SKM-1 treated with dmso at 0.1 percent for 144 hours (cell line): ENCODE results near the gene TAPT1.
A peak's percentile ranks its signal among the peaks of the same experiment; 100 is the strongest.

ENCODE experiments used
- DNase-seq: peaks from one replicate; lab custom pipeline; 2025; ENCODE audit not compliant: unreplicated experiment; lab: John Stamatoyannopoulos, UW

TAPT1 gene, protein sequence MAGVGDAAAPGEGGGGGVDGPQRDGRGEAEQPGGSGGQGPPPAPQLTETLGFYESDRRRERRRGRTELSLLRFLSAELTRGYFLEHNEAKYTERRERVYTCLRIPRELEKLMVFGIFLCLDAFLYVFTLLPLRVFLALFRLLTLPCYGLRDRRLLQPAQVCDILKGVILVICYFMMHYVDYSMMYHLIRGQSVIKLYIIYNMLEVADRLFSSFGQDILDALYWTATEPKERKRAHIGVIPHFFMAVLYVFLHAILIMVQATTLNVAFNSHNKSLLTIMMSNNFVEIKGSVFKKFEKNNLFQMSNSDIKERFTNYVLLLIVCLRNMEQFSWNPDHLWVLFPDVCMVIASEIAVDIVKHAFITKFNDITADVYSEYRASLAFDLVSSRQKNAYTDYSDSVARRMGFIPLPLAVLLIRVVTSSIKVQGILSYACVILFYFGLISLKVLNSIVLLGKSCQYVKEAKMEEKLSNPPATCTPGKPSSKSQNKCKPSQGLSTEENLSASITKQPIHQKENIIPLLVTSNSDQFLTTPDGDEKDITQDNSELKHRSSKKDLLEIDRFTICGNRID

DNA sequence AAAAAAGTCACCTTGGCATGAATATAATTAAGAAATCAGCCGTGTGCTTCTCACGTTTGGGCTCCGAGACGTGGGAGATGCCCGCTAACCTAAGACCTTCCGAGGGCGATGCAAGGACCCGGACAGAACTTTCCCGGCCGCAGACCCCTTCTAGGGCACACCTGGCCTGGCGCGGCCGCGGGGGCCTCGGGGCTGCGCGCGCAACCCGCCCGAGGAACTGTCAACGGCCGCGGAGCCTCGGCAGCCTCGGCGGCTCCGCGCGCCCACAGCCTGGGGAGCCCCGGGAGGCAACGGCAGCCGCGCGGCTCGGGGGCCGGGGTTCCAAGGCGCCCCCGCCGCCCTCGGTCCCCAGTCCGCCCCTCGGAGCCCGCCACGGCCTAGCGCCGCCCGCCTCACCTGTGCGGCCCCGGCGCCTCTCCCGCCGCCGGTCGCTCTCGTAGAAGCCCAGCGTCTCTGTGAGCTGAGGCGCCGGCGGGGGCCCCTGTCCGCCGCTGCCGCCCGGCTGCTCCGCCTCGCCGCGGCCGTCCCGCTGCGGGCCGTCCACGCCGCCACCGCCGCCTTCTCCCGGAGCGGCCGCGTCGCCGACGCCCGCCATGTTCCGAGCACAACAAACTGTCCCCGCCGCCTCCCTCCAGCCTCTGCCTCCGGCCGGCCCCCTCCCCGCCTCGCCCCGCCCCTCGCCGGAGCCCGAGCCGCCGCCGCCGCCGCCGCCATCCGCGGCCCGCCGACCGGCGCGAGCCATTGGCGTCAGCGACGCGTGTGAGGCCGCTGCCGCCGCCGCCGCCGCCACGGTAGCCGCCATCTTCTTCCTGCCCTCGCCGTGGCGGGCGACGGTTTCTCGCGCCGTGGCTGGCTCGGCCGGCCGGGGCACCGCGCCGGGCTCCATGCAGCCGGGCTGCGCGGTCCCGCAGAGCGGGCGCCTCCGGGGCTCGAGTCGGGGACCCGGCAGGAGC, at the start of gene TAPT1:
TAPT1 (minus strand) TSS at position 609 of the 953 bp plus-strand sequence; CDS start at position 595, 14 bp downstream.
- peak; percentile 36 for DNase-seq

DNA sequence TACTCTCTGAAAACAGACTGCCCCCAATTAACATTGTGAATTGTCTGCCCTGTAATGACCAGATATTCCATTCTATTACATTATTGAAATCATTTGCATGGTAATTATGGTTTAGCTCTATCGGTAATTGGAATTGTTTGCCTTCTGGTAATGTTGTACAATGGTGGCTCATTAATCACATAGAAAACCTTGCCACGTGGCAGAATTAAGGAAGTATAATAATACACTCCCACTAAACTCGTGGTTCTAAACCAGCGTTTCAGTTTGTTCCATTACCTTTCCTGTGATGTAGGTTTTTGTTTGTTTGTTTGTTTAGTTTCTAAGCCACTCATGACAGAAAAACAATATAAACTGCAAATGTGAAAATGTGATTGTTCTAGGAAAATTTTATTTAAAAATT, 45.1 kb upstream of the TAPT1 start:
- DNase-seq = no peak

DNA sequence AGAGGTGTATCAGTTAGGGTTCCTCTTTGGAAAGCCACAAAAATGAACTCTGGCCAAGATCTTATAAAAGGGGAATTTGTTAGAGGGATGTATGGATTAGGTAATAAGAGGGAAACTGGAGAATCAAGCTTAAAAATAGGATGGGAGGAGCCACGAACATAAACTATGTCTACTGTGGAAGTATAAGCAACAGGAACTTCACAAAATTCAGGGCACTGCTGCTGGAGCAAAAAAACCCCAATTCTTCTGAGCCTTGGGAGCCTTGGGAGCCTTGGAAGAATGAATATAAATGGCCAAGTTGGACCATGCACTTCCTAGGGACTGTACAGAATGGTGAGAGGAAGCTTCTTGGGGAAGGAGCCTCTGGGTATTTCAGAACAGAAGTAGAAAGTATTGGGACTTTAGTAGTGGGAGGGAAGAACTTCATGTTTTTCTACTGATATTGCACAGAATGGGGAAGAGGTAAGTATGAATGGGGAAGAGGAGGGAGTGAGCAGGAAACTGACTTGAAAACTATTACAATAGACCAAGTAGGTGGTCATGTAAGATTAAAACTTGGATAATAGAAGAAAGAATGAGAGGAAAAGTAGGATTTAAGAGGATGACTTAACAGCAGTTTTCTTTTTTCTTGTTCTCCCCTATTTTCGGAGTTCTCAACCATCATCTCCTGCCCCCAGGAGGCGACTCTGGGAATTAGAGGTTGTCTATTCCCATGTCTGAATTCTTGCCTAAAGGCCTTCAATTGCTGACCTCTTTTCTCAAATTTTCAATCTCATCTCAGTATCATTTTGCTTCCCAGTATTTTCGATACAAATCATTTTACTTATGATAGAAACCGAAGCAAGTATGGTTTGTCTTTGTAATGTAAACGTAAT, 44.4 kb upstream of the TAPT1 start:
- peak; percentile 63 for DNase-seq

DNA sequence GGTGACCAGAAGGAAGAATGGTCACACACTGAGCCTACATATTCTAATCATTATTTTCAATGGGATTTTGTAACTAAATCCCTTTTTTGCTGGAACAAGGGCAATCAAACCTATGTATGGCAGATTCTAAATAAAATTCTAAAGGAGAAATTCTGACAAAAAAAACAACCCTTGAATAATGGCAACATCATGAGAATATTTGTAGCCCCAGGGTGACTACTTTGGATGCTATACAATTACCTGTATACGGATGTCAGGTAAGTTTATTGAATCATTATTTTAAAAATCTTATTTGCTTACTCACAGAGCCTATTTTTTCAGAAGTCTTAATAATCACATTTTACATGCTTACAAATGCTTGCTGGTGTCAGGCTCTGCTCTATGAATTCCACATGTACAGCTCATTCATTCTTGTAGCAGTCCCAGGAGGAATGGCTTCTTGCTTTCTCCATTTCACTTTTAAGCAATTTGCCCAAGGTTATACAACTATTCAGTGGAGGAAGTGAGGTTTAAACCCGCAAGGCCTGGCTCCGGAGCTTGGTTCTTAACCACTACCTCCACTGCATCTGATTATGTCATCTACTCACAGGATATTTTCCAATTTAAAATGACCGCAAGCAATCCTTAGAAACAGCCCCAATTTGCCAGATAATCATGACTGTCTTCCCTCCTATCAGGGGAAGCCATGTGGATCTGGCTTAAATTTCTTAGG, 43.6 kb upstream of the TAPT1 start:
- peak; percentile 89 for DNase-seq

DNA sequence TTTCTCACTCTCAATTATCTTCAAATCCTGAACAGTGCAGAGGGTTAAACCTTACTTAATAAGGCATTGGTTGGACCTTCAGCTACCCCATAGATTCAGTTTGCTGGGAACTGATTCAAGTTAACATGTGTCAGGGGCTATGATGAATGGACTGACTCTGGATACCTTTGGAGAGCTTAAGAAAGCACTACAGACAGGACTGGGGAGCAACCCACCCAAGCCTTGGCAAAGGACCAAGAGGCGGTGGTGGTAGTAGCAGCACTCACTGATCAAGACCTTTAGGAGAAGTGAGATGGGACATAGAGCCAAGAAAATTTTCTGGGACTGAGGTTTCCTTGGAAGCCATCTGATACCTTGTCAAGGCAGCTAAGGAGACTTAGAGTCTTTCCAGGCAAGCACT, 43.0 kb upstream of the TAPT1 start:
- no peak for DNase-seq

DNA sequence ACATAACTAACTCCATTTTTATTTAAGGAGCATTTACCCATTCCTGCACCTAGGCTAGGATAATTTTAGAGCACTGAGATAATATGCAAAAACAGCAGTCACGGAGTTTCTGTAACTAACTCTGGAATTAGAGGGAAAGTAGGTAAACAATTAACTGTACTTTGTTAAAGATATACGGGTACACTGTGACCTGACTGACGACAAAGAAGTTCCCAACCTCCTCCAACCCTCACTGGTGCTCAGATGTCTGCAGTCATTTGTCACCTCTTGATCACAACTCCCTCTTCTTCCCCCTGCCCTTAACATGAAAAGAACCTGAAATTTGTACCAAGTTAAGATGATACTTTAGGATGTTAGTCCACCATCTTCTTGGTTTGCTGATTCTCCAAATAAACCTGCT, 42.0 kb upstream of the TAPT1 start:
- DNase-seq = no peak

DNA sequence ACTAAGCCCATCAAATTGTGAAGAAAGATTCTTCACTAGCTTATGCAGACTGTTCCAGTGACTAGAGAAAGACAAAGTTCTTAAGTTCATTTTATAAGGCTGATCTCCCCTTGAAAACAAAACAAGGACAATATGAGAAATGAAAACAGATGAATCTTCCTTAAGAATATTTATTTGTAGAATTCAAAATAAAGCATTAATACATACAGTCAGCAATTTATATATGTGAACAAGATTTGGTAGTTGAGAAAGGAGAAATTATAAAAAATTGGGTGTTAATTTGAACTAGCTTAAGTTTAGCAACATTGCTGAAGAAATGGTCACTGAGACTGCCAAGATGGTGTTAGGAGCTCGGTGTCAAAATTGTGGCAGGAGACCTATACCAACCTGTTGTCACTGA, 41.4 kb upstream of the TAPT1 start:
- DNase-seq = no peak

DNA sequence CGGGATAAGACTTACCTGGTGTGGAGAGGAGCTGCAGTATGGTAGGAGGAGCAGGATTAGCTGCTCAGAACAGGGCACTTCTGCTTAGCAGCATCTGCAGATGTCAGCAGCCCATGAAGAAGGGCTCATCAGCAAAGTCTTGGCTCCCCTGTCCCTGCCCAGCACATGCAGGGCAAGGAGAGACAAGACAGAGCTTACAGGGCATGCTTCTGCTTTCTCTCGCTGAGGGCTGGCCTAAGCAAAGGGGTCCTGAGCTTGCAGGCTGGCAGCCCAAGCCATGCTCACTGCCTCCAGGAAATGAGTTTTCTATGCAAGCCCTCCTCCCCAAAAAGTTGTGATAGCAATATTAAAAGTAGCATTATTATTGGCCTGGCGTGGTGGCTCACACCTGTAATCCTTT, 39.5 kb upstream of the TAPT1 start:
- DNase-seq = no peak

DNA sequence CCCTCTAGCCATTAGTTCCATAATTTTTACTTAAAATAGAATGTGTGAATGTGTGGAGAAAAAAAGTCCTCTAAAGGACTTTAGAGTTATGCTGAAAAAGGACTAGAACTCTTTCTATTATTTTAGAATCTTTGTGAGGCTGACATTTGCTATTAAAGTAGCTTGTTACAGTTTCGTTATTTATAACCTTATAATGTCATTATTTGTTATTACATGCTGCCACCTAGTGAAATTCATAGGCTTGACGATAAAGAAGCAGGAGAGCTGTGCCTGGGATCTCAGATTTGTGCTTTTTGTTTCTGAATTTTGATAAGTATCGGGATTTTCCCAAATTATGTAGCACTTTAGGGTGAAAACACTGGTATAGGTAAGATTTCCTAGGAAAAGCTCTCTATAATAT, 38.5 kb upstream of the TAPT1 start:
- DNase-seq = peak; percentile 5

DNA sequence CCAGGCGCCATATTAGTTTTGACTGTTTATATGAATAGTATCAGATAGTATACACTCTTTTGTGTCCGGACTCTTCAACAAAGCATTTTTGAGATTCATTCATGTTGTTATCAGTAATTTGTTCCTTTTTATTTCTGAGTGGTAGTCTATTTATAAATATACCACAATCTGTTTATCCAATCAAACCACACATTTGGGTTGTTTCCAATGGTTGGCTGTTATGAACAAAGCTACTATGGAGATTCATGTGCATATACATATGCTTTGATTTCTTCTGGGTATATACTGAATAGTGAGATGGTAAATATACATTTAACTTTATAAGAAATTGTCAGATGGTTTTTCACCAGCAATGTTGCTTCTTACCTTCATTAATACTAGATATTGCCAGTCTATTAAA, 36.8 kb upstream of the TAPT1 start:
- DNase-seq = no peak

DNA sequence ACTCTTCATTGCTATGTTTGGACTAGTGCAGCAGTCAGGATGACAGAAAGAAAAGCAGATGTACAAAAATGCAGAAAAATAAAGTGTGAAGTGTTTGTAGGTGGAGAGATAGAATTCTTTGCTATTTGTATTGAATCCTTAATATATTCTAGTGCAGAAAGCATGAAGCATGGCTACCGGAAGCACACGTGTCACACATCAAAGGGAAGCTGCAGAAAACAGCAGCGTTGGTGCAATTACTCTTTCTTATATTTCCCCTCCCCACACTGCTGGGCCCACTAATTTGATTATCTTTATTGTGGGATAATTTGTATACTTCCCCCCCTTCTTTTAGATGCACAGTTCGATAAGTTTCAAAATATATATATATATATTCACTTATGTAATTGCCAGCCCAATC, 35.9 kb upstream of the TAPT1 start:
- no peak for DNase-seq

DNA sequence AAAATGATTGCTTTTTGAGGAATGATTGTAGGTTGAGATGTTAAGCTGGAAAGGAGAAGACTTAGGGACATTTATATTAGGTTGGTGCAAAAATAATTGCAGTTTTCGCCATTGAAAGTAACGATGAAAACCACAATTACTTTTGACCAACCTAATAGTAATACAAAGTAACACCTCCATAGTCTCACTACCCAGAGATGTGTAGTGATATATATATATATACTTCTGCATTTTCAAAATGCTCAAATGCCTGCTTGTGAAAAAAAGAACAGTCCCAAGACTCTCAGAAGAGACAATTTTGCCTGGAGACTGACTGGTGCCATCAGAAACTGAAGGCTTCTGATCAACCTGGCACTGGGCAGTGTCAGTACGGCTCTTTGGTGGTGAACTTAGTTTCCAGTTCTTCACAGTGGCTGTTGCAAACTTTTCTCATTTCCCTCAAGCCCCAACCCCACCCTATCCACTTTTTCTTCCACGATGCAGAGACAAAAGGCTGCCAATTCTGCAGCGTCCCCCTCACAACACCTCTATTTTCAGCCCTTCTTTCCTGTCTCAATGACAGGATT, 35.1 kb upstream of the TAPT1 start:
- no peak for DNase-seq

DNA sequence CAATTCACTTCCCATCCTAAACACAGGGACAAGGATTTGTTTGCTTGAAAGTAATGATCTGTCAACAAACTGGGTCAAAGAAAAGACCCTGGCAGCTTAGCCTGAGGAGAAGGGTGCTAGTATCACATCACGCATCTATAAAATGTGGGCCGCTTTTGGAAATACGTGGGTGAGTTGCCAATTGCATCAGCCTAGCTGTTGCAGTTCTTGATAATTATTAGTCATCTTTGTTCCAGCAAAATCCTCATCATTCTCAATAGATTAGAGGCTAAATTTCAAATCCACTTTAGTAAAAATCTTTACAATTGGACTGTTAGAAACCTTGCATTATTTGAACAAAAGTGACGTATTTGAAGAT, 33.6 kb upstream of the TAPT1 start:
- DNase-seq = no peak

DNA sequence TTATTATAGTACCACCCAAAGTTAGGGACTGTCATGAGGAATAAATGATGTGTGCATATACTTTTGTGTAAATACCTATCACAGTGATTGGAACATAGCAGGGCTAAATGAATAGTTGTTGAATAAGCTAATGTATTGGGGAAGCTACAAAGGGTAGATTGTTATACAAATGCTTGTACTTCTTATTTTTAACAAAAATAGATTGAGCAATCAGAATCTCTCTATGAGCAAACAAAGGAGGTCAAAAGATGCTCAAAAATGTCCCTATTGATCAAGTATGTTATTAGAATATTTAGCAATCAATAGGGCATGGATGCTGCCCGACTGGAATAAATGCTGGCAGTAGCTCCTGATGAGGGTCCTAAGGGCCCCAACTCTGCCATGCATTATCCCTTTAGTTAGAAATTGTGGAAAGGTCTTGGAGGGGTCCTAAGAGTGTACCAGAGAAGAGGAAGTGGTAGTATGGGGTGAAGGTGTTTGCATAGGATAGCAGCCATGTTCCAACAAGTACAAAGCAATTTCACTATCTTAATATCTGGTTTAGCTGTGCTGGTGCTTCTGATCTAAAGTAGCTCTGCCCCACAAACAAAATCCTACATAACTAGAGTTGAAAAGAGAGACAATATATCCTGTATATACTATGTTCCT, 33.1 kb upstream of the TAPT1 start:
- DNase-seq = no peak

DNA sequence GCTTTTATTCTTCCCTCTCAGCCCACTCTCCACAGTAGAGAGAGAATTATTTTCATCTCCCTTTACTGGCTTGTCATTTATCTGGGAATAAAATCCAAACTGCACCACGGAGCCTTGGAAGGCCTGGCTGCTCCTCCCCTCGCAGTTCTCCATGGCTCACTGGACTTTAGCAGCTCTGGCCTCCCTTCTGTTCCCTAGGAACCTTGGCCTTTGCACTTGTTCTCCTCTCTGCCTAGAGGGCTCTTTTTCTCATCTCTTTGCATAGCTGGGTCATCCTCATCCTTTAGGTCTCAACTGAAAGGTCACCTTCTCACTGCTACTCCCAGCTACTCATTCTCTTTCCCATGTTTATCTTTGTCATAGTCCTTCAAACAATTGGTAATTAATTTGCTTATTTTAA, 31.3 kb upstream of the TAPT1 start:
- DNase-seq = no peak

DNA sequence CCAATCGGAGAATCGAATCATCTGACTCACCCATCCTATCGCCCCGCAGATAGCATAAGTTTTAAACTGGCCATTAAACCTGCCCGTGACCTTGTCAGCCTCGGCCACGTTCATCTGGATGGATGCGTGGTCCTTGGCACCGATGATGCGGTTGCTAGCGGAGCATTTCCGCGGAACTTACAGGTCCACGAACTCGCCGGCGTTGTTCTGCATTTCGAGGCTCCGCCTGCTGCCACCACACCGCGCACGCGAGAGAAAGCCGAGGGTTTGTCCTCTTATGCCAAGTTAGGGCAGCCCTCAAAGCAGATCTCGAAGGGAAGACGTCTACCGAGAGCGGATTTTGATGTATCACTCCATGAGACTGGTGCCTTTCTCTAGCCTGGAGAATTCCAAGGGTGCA, 30.1 kb upstream of the TAPT1 start:
- no peak for DNase-seq

DNA sequence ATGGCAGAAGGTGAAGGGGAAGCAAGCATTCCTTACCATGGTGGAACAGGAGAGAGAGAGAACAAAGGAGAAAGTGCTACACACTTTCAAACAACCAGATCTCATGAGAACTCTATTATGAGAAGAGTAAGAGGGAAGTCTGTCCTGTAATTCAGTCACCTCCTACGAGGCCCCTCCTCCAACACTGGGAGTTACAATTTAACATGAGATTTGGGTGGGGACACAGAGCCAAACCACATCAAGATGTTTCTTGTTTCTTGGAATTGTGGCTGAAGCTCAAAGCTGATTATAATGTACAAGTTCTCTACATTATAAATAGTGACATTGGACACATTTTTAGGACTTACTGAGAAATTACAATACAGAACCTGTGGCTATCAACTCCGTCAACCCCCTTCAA, 29.5 kb upstream of the TAPT1 start:
- no peak for DNase-seq

DNA sequence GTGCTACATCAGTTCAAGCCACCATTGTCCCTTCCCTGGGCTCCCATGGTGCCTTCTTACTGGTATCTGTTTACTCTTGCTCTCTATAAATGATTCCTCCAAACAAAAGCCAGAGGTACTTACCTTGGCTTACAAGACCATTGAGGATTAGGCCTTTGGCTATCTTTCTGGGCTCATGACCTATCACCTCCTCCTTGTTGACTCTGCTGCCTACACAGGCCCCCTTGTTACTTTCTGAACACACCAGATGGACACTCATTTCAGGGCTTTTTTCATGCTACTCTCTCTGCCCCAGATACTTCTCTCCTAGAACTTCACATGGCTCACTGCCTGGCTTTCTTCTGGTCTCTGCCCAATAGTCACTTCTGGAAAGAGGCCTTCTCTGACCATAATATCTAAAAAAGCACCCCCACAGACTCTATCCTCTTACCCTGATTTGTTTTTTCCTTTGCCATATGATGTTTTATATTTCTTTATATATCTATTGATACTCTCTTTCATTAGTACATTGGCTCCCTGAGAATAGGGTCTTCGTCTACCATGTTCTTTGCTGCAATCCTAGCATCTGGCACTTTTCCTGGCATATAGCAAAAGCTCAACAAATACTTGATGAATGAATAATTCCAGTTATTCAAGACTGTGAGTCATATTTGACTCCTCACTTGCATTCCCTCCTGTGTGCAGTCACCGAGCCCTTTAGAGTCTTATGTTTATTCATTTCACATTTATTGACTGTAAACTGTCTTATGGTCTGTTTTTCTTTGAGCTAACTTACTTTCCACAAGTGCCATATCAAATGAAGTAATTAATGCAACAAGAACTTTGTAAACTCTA, 27.1 kb upstream of the TAPT1 start:
- no peak for DNase-seq
